NOMO-1 treated with DMSO at 0.1 percent for 48 hours (cell line): ENCODE results near the gene RRP12.

Source experiments
- DNase-seq: peaks from one replicate; lab custom pipeline; 2025; ENCODE audit not compliant: unreplicated experiment; lab: John Stamatoyannopoulos, UW

The RRP12 gene

GRCh38 chr10:97400665-97401454 is at the start of gene RRP12:
Gene RRP12, minus strand, starts transcription at chr10:97401340. Its CDS starts 109 bp downstream, at chr10:97401231.
- peak; percentile 98 for DNase-seq

- DNase-seq: no peak
Observed at GRCh38 chr10:97450828-97451227, 49.7 kb upstream of the RRP12 start.

GRCh38 chr10:97445722-97446639 is 44.8 kb upstream of the RRP12 start, which contains the start of the genes EXOSC1 and ZDHHC16:
Gene EXOSC1, minus strand, starts transcription at chr10:97446006. Its CDS starts 21 bp downstream, at chr10:97445985.
Gene ZDHHC16, plus strand, starts transcription at chr10:97446175. Its CDS starts 5,501 bp downstream, at chr10:97451676.
- DNase-seq: peak; percentile 96

- DNase-seq: no peak
Observed at GRCh38 chr10:97445357-97445721, 44.2 kb upstream of the RRP12 start.

GRCh38 chr10:97444212-97444611 is 43.1 kb upstream of the RRP12 start:
- DNase-seq: no peak

GRCh38 chr10:97442277-97442676 is 41.1 kb upstream of the RRP12 start:
- DNase-seq: no peak

- no peak for DNase-seq
Observed at GRCh38 chr10:97435211-97435610, 34.1 kb upstream of the RRP12 start.

- DNase-seq: no peak
Observed at GRCh38 chr10:97434557-97434956, 33.4 kb upstream of the RRP12 start.

- no peak for DNase-seq
Observed at GRCh38 chr10:97434055-97434454, 32.9 kb upstream of the RRP12 start.

- DNase-seq: peak; percentile 55
Observed at GRCh38 chr10:97428572-97428981, 27.4 kb upstream of the RRP12 start.

GRCh38 chr10:97427571-97428179 is 26.5 kb upstream of the RRP12 start:
- DNase-seq: peak; percentile 24

- no peak for DNase-seq
Observed at GRCh38 chr10:97426776-97427570, 25.8 kb upstream of the RRP12 start.

- DNase-seq: peak; percentile 96
Observed at GRCh38 chr10:97425964-97426775, 25.0 kb upstream of the RRP12 start, which contains the start of gene PGAM1. Gene PGAM1, plus strand, starts transcription at chr10:97426191. Its CDS starts 117 bp downstream, at chr10:97426308.

- DNase-seq: peak; percentile 24
Observed at GRCh38 chr10:97423757-97424098, 22.6 kb upstream of the RRP12 start.

GRCh38 chr10:97416565-97416964 is 15.4 kb upstream of the RRP12 start:
- DNase-seq: no peak

GRCh38 chr10:97412891-97413304 is 11.8 kb upstream of the RRP12 start:
- peak; percentile 64 for DNase-seq

- DNase-seq: peak; percentile 42
Observed at GRCh38 chr10:97411406-97411805, 10.3 kb upstream of the RRP12 start.

GRCh38 chr10:97408496-97408992 is 7.4 kb upstream of the RRP12 start:
- DNase-seq: peak; percentile 92

- no peak for DNase-seq
Observed at GRCh38 chr10:97407952-97408248, 6.8 kb upstream of the RRP12 start.
